ENCODE measurements around the gene MSANTD2. TPM values are rescaled to one million over a fixed set of nuclear protein-coding genes. Genes with fewer than 3 reads are reported as not detected.

Gene MSANTD2
- total and polyA plus RNA-seq, 4 donors: 1.6 to 7.7 (median 2.3) TPM

- DNase-seq (ENCODE audit: low spot score): no peak
- Histone ChIP-seq H3K36me3 (ENCODE audit: control insufficient read depth in 4 of 4, insufficient read depth in 3 of 4, low read depth in 1 of 4, low read length in 3 of 4) (no peaks in the 10 kb centered on the region), H3K9ac (ENCODE audit: low read depth in 1 of 2, low read length in 2 of 2) (no peak overlapping the region), H3K4me1 (ENCODE audit: control insufficient read depth in 4 of 4, insufficient read depth in 4 of 4, low read length in 3 of 4) (peaks cover 18 to 39% (median 22%) of the 10 kb centered on the region in 4 donors), H3K4me3 (ENCODE audit: low read depth in 1 of 3, low read length in 3 of 3) (peak overlapping the region in 2 of 3 donors; percentile 15 to 60), H3K27ac (ENCODE audit: low read depth in 1 of 2, low read length in 2 of 2) (peak overlapping the region; percentile 82 to 84), H3K27me3 (ENCODE audit: control insufficient read depth in 4 of 4, insufficient read depth in 4 of 4, low read length in 3 of 4) (peaks cover 0 to 8% (median 5%) of the 10 kb centered on the region in 4 donors), H3K9me3 (ENCODE audit: control insufficient read depth in 4 of 4, low read length in 3 of 4) (no peaks in the 10 kb centered on the region)
- WGBS: 60% methylated on average over 3 of the region's 3 CpGs
- no peak for TF ChIP-seq ATF3 (IDR thresholded peaks at IDR 0.05)
- no peak for TF ChIP-seq REST (IDR thresholded peaks at IDR 0.05)
Measured at GRCh38 chr11:124760806-124761205, 39.4 kb downstream of the MSANTD2 start.

- Histone ChIP-seq H3K4me1 (ENCODE audit: control insufficient read depth in 4 of 4, insufficient read depth in 4 of 4, low read length in 3 of 4) (peaks cover 18 to 39% (median 22%) of the 10 kb centered on the region in 4 donors), H3K4me3 (ENCODE audit: low read depth in 1 of 3, low read length in 3 of 3) (peak overlapping the region in 2 of 3 donors; percentile 15 to 60), H3K9me3 (ENCODE audit: control insufficient read depth in 4 of 4, low read length in 3 of 4) (no peaks in the 10 kb centered on the region), H3K36me3 (ENCODE audit: control insufficient read depth in 4 of 4, insufficient read depth in 3 of 4, low read depth in 1 of 4, low read length in 3 of 4) (no peaks in the 10 kb centered on the region), H3K27ac (ENCODE audit: low read depth in 1 of 2, low read length in 2 of 2) (peak overlapping the region; percentile 82 to 84), H3K27me3 (ENCODE audit: control insufficient read depth in 4 of 4, insufficient read depth in 4 of 4, low read length in 3 of 4) (peaks cover 0 to 8% (median 5%) of the 10 kb centered on the region in 4 donors), H3K9ac (ENCODE audit: low read depth in 1 of 2, low read length in 2 of 2) (no peak overlapping the region)
- 16% methylated on average over 25 of the region's 25 CpGs for WGBS
- TF ChIP-seq FOXA2 (IDR thresholded peaks at IDR 0.05) (no peak), ZBTB33 (IDR thresholded peaks at IDR 0.05) (no peak), EGR1 (IDR thresholded peaks at IDR 0.05; ENCODE audit: low read depth in 2 of 2) (no peak), FOXA1 (IDR thresholded peaks at IDR 0.05) (no peak), ATF3 (IDR thresholded peaks at IDR 0.05) (no peak), YY1 (IDR thresholded peaks at IDR 0.05) (no peak), JUND (IDR thresholded peaks at IDR 0.05) (no peak), HNF4G (IDR thresholded peaks at IDR 0.05) (no peak), REST (IDR thresholded peaks at IDR 0.05) (no peak), TAF1 (conservative IDR thresholded peaks at IDR 0.05) (no peak), MAX (IDR thresholded peaks at IDR 0.05) (no peak)
- no peak for DNase-seq (ENCODE audit: low spot score)
Measured at GRCh38 chr11:124760205-124760652, 40.0 kb downstream of the MSANTD2 start.

Measured in liver (tissue), 9 donors.